ENCODE results near the gene FKBP3.
A peak's percentile ranks its signal among the peaks of the same experiment; 100 is the strongest.
"Not testable (repeated sequence)": the region's sequence is repeated elsewhere in the genome, so short reads cannot be mapped to it uniquely, and the experiment has no call there.

FKBP3 gene

DNA sequence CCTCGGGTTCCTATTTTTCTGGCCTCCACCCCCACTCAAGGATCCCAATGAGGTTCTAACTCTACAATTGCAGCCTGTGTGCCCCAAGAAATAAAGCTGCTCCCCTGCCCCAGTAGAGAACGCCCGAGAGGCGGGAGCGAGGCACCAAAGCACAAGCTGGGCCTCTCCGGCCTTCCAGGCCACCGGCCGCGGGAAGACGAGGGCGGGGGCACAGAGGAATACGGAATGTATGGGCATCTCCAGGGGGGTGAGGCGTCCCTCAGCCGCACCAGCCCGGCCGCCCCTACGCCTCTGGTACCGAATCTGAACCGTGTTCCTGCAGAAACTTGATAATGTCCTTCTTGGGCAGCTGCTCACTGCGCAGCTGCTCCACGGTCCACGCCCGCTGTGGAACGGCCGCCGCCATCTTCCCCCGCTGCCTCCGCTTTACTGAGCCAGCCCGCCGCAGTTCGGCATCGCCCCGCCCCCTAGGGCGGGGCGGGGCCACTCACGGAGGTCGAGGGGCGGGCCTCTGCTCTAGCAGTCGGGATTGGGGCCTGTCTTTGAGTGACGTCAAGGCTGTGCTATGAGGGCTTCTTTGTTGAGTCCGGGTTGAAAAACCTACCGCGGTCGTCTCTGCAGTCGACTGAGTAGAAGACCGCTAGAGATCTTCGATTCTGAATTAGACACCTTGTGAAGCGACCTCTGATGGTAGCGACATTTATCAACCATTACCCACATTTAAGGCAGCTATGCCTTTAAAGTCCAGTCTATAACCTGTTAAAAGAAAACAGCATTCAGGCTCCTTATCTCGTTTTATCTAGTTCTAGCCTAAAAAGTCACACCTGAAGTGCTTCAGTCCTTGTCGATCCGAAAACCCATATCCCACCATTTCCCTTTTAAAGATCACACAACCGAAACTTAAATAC is at the start of gene FKBP3:
TSS of gene FKBP3 (minus strand) at position 431 of the 908 bp plus-strand sequence. CDS start at position 406, 25 bp downstream.
- DNase-seq, result peak; percentile 97

DNA sequence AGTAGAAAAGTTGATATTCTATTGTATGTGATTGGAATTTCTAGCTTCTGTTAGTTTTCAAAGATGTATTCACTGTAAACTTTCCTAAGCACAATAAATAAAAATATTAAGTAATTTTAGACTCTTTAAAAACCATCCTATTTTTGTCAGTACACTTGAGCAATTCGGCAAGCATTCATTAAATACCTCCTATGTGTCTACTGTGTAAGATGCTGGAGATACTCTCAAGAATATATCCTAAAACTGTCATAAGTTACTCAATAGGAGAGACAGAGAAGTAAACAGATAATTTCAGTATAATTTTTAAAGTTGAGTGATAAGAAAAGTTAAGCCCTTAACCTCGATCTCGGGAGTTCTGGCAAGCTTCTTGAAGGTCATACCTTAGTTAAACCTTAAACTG is 47.5 kb upstream of the FKBP3 start:
- no peak for DNase-seq

DNA sequence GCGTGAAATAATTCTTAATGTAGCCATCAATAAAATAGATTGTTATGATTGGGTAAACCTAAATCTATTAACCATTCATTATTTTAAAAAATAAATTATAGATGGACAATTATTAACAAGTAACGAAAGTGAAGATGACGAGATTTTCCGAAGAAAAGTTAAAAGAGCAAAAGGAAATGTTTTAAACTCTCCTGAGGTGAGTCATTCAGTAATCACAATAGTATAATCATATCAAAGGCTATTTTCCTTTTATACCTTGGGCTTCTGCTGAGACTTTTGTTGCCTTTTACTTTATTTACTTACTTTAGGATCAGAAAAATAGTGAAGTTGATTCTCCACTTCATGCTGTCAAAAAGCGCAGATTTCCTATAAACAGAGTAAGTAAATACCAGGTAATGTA is 47.0 kb upstream of the FKBP3 start:
- no peak for DNase-seq

DNA sequence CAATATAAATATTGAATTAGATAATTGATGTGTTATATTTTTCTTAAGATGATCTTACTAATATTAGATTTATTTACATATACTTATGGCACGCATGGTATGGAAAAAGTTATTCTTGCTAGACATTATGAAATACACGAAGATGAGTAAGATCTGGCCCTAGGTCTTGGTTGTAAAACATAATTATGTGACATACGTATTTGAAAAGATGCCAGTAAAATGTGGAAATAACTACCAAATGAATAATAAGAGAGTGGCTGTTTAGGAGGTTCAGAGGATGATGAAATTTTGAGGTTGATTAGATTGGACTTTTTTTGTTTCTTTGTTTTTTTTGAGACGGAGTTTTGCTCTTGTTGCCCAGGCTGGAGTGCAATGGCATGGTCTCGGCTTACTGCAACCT is 42.8 kb upstream of the FKBP3 start:
- no peak for DNase-seq

DNA sequence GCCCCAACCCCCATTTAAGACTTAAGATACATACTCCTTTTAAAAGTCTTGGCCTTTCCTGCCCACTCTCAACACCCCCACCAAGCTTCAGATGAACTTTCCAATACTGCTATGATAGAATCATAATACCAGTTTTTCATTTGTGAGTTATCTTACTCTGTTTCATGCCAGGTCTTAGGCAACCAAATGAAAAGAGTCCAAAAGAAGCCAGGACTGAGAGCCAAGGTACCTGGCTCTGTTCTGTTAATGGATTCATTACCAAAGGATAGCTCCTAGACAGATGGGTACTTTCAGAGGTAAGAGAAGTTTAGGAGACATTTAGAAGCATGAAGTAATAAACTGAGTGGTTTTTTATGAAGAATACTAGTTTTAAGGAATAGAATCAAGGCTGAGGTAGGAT is 35.6 kb upstream of the FKBP3 start:
- no peak for DNase-seq

DNA sequence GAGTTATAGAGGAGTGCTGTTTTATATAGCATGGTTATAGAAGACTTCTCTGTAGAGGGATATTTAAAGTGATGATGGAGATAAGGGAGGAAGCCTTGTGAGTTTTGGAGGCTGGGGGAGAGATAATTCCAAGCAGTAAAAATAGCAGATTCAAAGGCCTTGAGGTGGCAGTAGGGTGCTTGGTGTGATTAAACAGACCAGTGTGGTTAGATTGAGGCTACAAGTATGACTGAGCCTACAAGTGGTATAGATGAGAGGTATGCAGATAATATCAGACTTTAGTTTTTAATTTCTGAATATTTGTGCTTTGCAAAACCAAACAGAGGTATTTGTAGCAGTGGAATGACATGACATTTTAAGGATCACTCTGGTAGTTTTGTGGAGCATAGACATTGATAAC is 21.8 kb upstream of the FKBP3 start:
- DNase-seq, result no peak

DNA sequence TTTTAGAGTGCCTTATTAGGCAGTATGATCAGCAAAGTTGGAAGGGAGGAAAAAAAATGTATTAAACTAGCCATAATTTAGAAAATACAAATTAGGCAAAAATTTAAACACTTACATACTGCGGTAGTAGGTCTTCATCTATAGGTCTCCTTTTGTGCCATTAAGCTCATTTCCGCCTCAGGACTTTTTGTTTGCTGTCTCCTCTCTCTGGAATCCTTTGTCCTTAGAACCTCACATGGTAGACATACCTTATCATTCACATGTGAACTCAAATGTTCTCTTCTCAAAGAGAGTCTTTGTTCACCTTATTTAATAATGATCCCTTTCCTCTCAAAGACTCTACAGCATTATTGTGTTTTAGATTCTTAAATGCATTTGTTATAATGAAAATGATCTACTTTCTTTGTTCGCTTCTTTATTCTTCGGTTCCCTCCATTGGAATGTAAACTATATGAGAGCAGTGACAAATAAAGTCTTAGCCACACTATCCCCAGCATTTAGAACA is 16.2 kb upstream of the FKBP3 start:
- no peak for DNase-seq

DNA sequence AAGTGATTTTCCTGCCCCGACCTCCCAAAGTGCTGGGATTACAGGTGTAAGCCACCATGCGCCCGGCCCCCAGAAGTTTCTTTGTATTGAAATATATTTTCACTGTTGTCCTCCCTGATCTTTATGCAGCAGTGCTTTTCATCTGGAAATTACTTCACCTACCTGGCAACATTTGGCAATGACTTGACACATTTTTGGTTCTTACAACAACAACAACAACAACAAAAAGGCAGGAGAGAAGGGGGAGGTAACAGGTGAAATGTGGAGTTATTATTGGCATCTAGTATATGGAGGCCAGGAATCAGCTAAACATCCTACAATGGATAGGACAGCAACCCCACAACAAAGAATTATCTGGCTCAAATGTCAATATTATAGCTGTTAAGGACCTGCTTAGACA is 15.3 kb upstream of the FKBP3 start:
- DNase-seq, result no peak

DNA sequence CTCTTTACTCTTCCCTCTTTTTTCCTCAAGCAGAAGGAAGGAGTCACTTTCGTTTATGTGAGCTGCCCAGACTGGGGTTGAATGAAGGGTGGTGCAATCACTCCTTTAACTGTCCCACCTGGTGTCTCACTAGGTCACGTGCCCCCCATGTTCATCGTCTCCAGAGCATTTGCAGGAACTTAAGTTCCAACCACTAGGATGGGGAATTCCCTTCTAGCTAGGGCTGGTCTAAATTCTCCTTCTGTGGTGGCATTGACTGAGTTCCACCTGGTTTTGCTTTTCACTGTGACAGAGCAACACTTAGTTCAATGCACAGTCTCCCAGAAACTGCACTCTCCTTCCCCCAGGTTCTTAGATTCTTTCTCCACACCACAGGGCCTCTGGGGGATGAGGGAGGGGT is 10.9 kb upstream of the FKBP3 start:
- DNase-seq, result no peak

DNA sequence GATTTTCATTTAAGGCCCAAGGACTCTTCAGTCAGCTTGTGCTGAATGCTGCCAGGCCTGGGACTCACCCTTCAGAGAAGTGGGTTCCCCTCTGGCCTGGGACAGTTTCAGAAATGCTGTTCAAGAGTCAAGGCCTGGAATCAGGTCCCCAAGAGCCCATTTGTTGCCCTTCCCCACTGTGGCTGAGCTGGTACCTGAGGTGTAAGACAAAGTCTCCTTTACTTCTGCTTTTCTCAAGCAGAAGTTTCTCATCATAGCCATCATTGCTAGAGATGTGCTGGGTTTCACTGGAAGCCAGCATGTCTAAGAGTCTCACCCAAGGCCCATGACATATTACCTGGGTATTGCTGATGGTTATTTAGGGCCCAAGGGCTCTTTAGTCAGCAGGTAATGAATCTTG is 10.4 kb upstream of the FKBP3 start:
- DNase-seq, result no peak

DNA sequence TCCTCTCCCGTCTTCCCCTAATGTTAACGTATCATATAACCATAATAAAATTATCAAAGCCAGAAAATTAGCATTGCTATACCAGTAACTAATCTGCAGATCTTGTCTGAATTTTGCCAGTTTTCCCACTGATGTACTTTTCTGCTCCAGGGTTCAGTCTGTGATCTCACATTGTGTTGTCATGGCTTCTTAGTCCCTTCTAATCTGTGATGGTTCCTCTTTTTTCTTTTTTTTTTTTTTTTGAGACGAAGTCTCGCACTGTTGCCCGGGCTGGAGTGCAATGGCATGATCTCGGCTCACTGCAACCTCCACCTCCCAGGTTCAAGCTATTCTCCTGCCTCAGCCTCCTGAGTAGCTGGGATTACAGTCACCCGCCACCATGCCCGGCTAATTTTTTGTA is 7.8 kb upstream of the FKBP3 start:
- DNase-seq, result not testable (repeated sequence)

DNA sequence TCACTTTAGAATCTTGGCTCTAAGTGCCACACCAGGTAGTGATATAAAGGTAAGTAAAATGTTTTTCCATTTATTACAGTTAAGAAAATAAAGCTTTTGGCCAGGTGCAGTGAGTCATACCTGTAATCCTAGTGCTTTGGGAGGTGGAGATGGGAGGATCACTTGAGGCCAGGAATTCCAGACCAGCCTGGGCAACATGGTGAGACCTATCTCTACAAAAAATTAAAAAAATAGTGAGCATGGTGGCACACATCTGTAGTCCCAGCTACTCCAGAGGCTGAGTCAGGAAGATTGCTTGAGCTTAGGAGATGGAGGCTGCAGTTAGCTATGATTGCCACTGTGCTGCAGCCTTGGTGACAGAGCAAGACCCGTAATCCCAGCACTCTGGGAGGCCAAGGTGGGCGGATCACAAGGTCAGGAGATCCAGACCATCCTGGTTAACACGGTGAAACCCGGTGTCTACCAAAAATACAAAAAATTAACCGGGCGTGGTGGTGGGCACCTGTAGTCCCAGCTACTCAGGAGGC is 6.4 kb upstream of the FKBP3 start:
- no peak for DNase-seq

DNA sequence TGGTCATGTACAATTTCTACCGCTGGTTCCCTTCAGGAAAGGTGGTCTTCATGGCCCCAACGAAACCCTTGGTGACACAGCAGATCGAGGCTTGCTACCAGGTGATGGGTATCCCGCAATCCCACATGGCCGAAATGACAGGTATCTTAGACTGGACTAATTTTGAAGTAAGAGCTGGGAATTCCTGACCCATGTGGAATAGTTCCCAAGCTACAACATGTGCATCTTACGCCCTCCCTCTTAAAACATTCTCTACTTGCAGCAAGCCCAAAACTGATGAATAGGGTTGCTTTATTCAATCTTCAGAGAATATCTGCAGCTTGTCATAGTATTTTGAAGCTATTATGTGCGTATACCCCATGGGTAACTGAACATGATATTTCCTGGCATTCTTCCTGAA is 2.1 kb upstream of the FKBP3 start:
- no peak for DNase-seq

DNA sequence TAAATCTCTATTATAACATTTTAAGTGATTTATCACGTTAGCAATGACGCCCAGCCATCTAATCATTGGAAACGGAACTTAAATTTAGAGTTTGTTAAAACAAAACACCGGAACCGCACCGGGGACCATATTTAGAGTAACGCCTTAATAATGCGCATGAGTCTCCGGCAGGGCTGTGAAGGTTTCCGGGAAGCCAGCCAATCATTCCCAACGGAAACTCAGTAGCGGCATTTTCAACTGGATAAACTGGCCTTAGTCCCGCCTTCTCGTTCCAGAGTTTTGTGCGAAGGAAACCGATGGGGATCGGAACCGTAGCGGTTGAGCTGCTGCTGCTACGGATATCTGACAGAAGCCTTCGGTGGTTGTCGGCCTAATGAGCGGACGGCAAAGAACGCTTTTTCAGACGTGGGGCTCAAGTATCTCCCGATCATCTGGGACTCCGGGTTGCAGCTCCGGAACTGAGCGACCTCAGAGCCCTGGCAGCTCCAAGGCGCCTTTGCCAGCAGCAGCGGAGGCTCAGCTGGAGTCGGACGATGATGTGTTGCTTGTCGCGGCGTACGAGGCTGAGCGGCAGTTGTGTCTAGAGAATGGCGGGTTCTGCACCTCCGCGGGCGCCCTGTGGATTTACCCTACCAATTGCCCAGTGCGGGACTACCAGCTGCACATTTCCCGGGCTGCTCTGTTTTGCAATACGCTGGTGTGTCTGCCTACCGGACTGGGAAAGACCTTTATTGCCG is 1.5 kb upstream of the FKBP3 start, which contains the start of gene FANCM:
TSS of gene FANCM (plus strand) at position 272 of the 737 bp plus-strand sequence. CDS start at position 374, 102 bp downstream.
- DNase-seq, result peak; percentile 97

DNA sequence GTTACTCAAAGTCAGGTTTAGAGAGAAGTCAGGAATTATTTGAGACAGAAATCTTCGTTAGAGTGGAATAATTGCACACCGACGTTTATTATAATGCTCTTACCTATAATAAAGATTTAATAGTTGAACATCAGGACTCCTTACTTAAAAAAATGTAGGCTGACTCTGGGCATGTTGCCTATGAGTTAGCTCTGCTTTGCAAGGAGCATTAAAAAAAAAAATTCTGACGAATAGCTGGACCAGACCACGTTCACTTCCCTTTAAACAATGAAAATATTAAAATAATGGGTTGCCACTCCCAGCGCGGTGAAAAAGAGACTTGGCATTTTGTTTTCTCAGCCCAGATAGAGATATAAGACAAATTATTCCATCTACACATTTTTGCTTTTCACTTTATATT is 875 bp upstream of the FKBP3 start:
- peak; percentile 41 for DNase-seq

DNA sequence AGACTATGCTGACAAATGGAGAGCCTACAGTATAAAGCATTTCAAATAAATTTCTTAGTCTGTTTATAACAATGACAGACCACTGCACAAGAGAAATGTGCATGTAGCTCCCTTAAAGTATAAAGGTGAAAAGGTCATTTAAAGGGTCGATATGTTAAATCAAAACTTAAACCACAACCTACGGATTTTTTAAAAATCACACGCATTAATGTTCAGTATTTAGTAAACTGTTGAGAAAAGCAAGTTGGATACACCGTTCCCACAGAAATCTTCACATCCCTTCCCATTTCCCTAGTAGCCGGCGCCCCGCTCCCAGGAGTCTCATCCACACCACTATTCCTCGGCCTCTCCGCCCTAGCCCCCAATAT is 614 bp downstream of the FKBP3 start:
- DNase-seq, result no peak

DNA sequence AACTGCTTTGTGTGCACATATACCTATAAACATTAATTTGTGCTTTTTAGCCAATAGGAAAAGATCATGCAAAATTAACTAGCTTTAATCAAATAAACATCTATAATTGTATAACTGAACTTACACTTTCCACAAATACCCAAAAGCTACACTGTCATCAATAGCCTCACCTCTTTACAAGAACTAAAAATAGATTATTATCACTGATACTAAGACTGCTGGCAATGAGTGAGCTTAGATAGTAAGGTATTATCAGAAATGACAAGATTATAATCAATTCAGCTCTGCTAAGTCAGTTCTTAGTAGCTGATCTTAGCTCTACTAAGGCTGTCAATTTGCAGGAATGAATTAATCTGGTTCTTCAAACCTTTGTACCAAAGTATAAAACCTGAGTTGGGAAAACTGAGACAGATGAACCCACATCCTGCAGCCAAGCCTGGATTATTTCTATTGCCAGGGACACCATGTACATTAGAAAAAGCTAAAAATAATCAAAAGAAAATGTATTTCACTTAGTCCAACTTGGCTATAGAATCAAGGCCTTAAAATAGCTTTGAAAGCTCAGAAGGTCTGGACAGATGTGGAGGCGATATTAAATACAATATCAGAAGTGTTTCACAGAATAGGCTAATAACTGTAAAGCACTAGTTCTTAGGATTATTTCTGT is 5.2 kb downstream of the FKBP3 start:
- no peak for DNase-seq

DNA sequence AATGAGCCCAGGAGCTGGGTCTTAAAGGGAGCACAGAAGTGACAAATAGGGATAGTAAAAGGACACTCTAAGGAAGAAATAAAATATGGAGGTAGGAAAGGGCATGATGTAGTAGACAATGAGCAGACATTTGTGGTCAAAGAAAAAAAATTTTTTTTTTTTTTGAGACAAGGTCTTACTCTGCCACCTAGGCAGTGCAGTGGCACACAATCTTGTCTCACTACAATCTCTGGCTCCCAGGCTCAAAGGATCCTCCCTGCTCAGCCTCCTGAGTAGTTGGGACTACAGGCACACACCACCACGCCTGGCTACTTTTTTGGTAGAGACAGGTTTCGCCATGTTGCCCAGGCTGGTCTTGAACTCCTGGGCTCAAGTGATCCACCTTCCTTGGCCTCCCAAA is 8.5 kb downstream of the FKBP3 start:
- no peak for DNase-seq

DNA sequence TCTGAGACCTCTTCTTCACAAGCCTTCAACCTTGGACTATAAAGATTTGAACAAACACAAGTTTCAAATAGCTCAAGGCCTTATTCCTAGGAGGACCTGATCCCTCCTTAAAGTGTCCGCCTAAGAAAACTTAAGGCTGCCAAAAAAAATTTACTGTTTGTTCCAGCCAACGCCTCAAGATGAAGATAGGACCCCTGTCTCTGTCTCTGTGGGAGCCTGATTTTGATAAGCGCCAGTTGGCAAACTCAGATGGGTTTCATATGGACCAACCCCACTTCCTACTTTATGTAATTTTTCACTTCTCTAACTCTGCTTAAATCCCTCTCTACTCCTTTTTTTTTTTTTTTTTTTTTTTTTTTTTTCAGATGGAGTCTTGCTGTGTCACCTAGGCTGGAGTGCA is 11.0 kb downstream of the FKBP3 start:
- no peak for DNase-seq

DNA sequence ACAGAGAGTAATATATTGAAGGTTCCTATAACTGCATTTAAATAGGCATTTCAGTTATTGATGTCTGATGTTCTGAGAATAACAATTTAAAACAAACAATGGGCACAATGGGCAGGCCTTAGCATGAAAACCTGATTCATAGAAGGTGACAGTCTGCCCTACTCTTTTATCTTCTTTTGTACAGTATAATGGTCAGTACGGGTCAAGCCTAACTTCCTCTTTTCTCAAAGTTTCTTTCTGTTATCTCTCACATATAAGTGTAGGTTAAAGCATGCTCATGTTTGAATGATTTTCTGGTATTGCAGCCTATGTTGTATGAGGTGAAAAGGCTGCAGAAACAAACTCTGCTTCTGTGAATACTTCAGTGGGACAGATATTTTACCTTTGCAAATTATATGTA is 14.2 kb downstream of the FKBP3 start:
- DNase-seq, result no peak

DNA sequence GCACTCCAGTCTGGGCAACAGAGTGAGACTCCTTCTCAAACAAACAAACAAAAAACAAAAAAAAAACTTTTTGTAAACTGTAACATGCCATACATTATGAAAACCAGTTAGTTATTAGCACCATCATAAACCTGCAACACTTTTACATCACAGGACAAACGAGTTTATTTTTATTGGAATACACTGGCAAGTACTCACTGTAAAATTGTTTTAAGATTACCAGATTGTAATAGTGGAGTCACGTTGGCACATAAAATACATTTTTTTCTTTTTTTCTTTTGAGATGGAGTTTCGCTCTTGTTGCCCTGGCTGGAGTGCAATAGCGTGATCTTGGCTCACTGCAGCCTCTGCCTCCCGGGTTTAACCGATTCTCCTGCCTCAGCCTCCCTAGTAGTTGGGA is 15.7 kb downstream of the FKBP3 start:
- no peak for DNase-seq

DNA sequence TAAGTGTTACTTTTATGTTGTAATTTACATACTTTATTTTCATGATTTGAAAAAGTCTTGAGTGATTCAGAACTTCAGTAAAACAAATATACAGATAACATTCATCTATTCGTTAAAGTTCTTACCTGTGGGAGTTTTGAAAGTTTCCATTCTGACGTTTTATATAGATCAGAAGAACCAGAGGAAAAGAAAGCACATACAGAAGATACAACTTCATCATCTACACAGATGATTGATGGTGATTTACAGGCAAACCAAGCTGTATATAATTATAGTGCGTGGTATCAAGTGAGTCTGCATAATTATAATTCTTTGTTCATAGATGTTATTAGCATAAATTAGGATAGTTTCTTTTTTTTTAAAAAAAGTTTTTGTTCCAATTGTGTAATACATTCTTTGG is 20.0 kb downstream of the FKBP3 start:
- no peak for DNase-seq
